GM12874 (cell line): ENCODE results near the gene GTPBP2.

Experiments used
- TF ChIP-seq, protein P1 (sequence below): IDR thresholded peaks from 2 replicates; pipeline ENCODE4 v1.5.1; 2011; ENCODE audit warnings: low read depth, mild to moderate bottlenecking, control low read depth, low read length, moderate library complexity; ENCODE audit not compliant: insufficient read depth

Gene GTPBP2

DNA sequence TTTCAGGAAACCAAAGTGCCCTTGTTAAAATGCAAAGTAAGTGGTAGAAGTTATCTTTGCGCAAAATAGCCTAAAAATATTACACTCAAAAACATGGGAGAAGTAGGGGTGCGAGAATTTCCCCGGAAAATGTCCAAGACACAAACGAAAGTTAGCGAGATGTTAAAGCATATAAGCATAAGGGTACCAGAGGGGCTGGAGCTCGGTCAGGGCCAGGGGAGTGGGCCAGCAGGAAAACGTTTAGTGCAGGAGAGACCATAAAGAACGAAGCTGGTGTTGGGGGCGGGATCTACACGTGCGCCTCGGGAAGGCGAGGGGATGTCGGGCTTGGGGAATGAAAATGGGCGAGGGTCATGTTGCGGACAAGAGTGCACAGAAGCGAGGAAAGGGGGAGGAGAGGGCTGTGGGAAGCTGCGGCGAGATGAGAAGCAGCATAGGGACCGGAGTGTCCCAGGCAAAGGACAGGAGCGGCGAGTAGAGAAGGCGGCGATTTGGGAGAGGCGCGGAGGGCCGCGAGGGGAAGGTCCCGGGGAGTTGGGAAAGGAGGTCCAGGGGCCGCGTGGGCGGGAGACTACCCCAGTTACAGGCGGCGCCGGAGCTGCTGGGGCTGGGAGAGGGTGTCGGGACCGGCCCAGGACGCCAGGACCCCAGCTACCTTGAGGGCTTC lies 53.8 kb downstream of the GTPBP2 start:
- TF ChIP-seq, protein P1, sequence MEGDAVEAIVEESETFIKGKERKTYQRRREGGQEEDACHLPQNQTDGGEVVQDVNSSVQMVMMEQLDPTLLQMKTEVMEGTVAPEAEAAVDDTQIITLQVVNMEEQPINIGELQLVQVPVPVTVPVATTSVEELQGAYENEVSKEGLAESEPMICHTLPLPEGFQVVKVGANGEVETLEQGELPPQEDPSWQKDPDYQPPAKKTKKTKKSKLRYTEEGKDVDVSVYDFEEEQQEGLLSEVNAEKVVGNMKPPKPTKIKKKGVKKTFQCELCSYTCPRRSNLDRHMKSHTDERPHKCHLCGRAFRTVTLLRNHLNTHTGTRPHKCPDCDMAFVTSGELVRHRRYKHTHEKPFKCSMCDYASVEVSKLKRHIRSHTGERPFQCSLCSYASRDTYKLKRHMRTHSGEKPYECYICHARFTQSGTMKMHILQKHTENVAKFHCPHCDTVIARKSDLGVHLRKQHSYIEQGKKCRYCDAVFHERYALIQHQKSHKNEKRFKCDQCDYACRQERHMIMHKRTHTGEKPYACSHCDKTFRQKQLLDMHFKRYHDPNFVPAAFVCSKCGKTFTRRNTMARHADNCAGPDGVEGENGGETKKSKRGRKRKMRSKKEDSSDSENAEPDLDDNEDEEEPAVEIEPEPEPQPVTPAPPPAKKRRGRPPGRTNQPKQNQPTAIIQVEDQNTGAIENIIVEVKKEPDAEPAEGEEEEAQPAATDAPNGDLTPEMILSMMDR = no peak

DNA sequence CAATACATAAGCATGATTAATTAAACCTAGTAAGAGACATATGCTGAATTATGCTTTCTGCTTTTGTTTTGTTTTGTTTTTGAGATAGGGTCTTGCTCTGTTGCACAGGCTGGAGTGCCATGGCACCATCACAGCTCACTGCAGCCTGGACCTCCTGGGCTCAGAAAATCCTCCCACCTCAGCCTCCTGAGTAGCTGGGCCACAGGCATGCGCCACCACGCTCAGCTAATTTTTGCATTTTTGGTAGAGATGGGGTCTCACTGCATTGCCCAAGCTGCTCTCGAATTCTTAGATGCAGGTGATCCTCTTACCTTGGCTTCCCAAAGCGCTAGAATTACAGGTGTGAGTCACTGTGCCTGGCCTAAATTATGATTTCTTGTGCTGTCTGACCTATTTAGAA lies 57.0 kb downstream of the GTPBP2 start:
- TF ChIP-seq, protein P1 = no peak

DNA sequence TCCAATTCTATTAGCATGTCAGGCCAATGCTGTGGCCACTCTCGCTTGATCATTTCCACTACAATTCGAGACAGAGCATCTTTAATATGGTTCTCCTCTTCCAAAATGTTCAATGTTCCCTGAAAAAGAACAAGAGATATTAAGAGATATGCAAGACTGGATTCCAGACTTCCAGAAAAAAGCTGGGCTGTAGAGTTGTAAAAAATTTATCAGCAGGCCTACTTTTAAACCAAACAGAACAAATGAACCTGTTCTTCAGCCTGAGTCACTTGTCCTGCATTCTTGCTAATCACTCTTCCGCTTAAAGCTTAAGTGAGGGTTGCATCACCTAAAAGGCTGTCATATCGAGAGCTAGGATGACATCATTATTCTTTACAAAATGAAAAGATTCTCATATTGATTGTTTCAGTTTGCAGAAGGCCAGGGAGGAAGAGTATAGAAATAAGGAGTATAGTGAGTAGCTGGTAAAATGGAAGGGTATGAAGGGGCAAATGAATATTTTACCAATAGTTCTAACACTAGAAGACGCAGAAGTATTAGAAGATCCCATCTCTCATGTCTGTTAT lies 58.1 kb downstream of the GTPBP2 start:
- TF ChIP-seq, protein P1 = no peak
